Measurements from ENCODE around the gene MAMSTR. TPM values are rescaled to one million over a fixed set of nuclear protein-coding genes. Genes with fewer than 3 reads are reported as not detected.

The MAMSTR gene
- total RNA-seq, 1 donor from 2014 or later = 0.32 TPM

GRCh38 chr19:48752496-48753365, 33.2 kb upstream of the MAMSTR start, which contains the start of gene FUT1:
TSS of gene FUT1 (minus strand) at chr19:48752641. CDS start at chr19:48751281, 1,360 bp downstream.
- H3K4me1 ChIP-seq = peaks cover 3 to 9% of the 10 kb centered on the region in 2 donors
- no peaks in the 10 kb centered on the region for H3K9me3 ChIP-seq
- H3K27ac ChIP-seq = no peak within 1 kb of the TSS
- H3K36me3 ChIP-seq = no peaks in the 10 kb centered on the region
- H3K27me3 ChIP-seq = no peaks in the 10 kb centered on the region
- no peak for TF ChIP-seq CTCF (IDR thresholded peaks at IDR 0.05)
- intact Hi-C loops (cut with DNase I) = no loop called here
- peak within 1 kb of the TSS; percentile 45 to 60 for H3K4me3 ChIP-seq
- DNase-seq (ENCODE audit: low spot score in 2 of 2) = no peak

- no peaks in the 10 kb centered on the region for H3K36me3 ChIP-seq
- H3K27me3 ChIP-seq = no peaks in the 10 kb centered on the region
- no peaks in the 10 kb centered on the region for H3K9me3 ChIP-seq
- TF ChIP-seq CTCF (IDR thresholded peaks at IDR 0.05) = no peak
- no peak for DNase-seq (ENCODE audit: low spot score in 2 of 2)
- intact Hi-C loops (cut with DNase I) = no loop called here
- H3K4me3 ChIP-seq = peak overlapping the region; percentile 45 to 60
- H3K4me1 ChIP-seq = peaks cover 3 to 12% of the 10 kb centered on the region in 2 donors
- H3K27ac ChIP-seq = no peak overlapping the region
Measured at GRCh38 chr19:48751845-48752495, 32.4 kb upstream of the MAMSTR start.

- no peak overlapping the region for H3K27ac ChIP-seq
- H3K4me1 ChIP-seq = peaks cover 3 to 12% of the 10 kb centered on the region in 2 donors
- TF ChIP-seq CTCF (IDR thresholded peaks at IDR 0.05) = no peak
- H3K9me3 ChIP-seq = no peaks in the 10 kb centered on the region
- H3K4me3 ChIP-seq = no peak overlapping the region
- H3K27me3 ChIP-seq = no peaks in the 10 kb centered on the region
- no peak for DNase-seq (ENCODE audit: low spot score in 2 of 2)
- intact Hi-C loops (cut with DNase I) = no loop called here
- H3K36me3 ChIP-seq = no peaks in the 10 kb centered on the region
Measured at GRCh38 chr19:48750771-48751504, 31.4 kb upstream of the MAMSTR start.

- peaks cover 3 to 12% of the 10 kb centered on the region in 2 donors for H3K4me1 ChIP-seq
- no peak for DNase-seq (ENCODE audit: low spot score in 2 of 2)
- intact Hi-C loops (cut with DNase I) = no loop called here
- no peak overlapping the region for H3K27ac ChIP-seq
- no peaks in the 10 kb centered on the region for H3K36me3 ChIP-seq
- TF ChIP-seq CTCF (IDR thresholded peaks at IDR 0.05) = no peak
- H3K27me3 ChIP-seq = no peaks in the 10 kb centered on the region
- no peaks in the 10 kb centered on the region for H3K9me3 ChIP-seq
- no peak overlapping the region for H3K4me3 ChIP-seq
Measured at GRCh38 chr19:48750351-48750750, 30.8 kb upstream of the MAMSTR start.

- Histone ChIP-seq H3K4me3 (no peak overlapping the region), H3K36me3 (no peaks in the 10 kb centered on the region), H3K27ac (no peak overlapping the region), H3K4me1 (peaks cover 3 to 12% of the 10 kb centered on the region in 2 donors), H3K27me3 (no peaks in the 10 kb centered on the region), H3K9me3 (no peaks in the 10 kb centered on the region)
- DNase-seq (ENCODE audit: low spot score in 2 of 2) = no peak
- no peak for TF ChIP-seq CTCF (IDR thresholded peaks at IDR 0.05)
- intact Hi-C loops (cut with DNase I) = no loop called here
Measured at GRCh38 chr19:48749571-48750198, 30.2 kb upstream of the MAMSTR start.

Data from ascending aorta (tissue), 2 donors.